Ascending aorta (tissue), 2 donors: ENCODE results near the gene DOCK3. TPM values are rescaled to one million over a fixed set of nuclear protein-coding genes. Genes with fewer than 3 reads are reported as not detected.

Source experiments
- DNase-seq, 2 donors: peaks; one replicate each; pipeline ENCODE4 v3.0.0-alpha.2; 2019; ENCODE audit warnings: low spot score in 2 of 2
- H3K27ac ChIP-seq, 2 donors: fragments of 200-600 bp; sonication (generic); one replicate each; pipeline ENCODE4 v1.5.1; 2016 to 2017; ENCODE audit warnings: mild to moderate bottlenecking in 1 of 2
- H3K27me3 ChIP-seq: fragments of 200-600 bp; sonication (generic); one replicate; pipeline ENCODE4 v1.5.1; 2017
- H3K36me3 ChIP-seq, 2 donors: fragments of 200-600 bp; sonication (generic); one replicate each; pipeline ENCODE4 v1.5.1; 2016
- H3K4me1 ChIP-seq, 2 donors: fragments of 200-600 bp; sonication (generic); one replicate each; pipeline ENCODE4 v1.5.1; 2016 to 2017; ENCODE audit warnings: mild to moderate bottlenecking in 1 of 2
- H3K4me3 ChIP-seq, 2 donors: fragments of 200-600 bp; sonication (generic); one replicate each; pipeline ENCODE4 v1.5.1; 2016 to 2017; ENCODE audit warnings: mild to moderate bottlenecking in 1 of 2
- H3K9me3 ChIP-seq, 2 donors: fragments of 200-600 bp; sonication (generic); one replicate each; pipeline ENCODE4 v1.5.1; 2016
- intact Hi-C: fragments of 100-400 bp; cut with DNase I; formaldehyde crosslinking; loops from one replicate; pipeline ENCODE4 v1.15.1; 2023
- total RNA-seq: library from RNA; depleted of rRNA; stranded (reverse); fragments of >200 nt; gene quantifications from one replicate; pipeline ENCODE4 v1.1.0, GENCODE V29; 2016
- TF ChIP-seq, protein P1 (sequence below), 3 experiments: fragments of 200-600 bp in 2 of 3; fragments of 450-650 bp in 1 of 3; sonication (generic) in 2 of 3; IDR thresholded peaks; one replicate each; pipeline ENCODE4 v1.5.1; 2016 to 2019; ENCODE audit warnings: antibody characterized with exemption in 3 of 3, mild to moderate bottlenecking in 1 of 3, moderate library complexity in 1 of 3

The DOCK3 gene
- total RNA-seq, 1 donor from 2014 or later, result 3.9 TPM

DNA sequence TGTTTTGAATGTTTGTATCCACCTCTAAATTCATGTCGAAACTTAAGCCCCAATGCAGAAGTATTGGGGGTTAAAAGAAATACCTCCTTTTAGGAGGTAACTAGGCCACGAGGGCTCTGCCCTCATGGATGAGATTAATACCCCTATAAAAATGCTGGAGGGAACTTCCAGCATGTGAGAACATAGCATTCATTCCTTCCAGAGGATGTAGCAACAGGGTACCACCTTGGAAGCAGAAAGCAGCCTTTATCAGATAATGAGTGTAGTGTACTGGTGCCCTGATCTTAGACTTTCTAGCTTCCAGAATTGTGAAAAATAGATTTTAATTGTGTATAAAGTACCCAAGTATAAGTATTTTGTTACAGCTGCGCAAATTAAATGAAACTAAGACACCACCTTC lies 356.9 kb downstream of the DOCK3 start:
- Histone ChIP-seq H3K4me1 (no peaks in the 10 kb centered on the region), H3K27me3 (no peaks in the 10 kb centered on the region), H3K27ac (no peak overlapping the region), H3K9me3 (no peaks in the 10 kb centered on the region), H3K36me3 (no peaks in the 10 kb centered on the region), H3K4me3 (no peak overlapping the region)
- TF ChIP-seq, protein P1, sequence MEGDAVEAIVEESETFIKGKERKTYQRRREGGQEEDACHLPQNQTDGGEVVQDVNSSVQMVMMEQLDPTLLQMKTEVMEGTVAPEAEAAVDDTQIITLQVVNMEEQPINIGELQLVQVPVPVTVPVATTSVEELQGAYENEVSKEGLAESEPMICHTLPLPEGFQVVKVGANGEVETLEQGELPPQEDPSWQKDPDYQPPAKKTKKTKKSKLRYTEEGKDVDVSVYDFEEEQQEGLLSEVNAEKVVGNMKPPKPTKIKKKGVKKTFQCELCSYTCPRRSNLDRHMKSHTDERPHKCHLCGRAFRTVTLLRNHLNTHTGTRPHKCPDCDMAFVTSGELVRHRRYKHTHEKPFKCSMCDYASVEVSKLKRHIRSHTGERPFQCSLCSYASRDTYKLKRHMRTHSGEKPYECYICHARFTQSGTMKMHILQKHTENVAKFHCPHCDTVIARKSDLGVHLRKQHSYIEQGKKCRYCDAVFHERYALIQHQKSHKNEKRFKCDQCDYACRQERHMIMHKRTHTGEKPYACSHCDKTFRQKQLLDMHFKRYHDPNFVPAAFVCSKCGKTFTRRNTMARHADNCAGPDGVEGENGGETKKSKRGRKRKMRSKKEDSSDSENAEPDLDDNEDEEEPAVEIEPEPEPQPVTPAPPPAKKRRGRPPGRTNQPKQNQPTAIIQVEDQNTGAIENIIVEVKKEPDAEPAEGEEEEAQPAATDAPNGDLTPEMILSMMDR (IDR thresholded peaks at IDR 0.05), result no peak
- intact Hi-C loops, result no loop called here
- no peak for DNase-seq

DNA sequence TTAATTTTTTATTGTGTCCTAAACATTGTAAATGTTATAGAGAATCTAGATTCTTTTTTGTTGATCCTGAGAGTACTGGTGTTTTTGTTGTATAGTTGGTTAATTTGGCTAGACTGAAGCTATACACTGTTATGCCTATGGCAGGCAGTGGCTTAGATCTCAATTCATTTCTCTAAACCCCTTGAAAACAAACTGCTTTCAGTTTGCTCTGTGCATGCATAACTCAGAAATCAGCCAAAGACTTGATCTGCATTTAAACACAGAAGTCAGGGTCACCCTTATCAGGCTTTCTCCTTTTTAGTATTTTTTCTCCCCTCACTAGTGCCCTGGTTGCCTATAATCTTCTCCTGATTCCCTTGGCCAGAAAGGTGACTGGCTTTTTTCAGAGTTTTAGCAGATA lies 360.9 kb downstream of the DOCK3 start:
- intact Hi-C loops, result no loop called here
- no peak overlapping the region for H3K27ac ChIP-seq
- no peak overlapping the region for H3K4me3 ChIP-seq
- TF ChIP-seq, protein P1 (IDR thresholded peaks at IDR 0.05), result no peak
- no peaks in the 10 kb centered on the region for H3K4me1 ChIP-seq
- no peak for DNase-seq
- H3K9me3 ChIP-seq, result no peaks in the 10 kb centered on the region
- H3K27me3 ChIP-seq, result no peaks in the 10 kb centered on the region
- H3K36me3 ChIP-seq, result no peaks in the 10 kb centered on the region

DNA sequence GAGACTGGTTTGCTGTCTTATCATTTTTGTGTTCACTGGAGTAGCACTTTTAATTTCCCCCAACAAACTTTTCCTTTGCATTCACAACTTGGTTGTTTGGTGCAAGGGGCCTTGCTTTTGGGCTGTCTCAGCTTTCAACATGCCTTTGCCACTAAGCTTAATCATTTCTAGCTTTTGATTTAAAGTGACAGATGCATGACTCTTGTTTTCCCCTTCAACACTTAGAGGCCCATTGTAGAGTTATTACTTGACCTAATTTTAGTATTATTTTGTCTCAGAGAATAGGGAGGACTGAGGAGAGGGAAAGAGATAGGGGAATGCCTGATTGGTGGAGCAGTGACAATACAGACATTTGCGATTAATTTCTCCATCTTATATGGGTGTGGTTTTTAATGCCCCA lies 370.3 kb downstream of the DOCK3 start:
- H3K27me3 ChIP-seq, result no peaks in the 10 kb centered on the region
- TF ChIP-seq, protein P1 (IDR thresholded peaks at IDR 0.05), result no peak
- no peaks in the 10 kb centered on the region for H3K36me3 ChIP-seq

DNA sequence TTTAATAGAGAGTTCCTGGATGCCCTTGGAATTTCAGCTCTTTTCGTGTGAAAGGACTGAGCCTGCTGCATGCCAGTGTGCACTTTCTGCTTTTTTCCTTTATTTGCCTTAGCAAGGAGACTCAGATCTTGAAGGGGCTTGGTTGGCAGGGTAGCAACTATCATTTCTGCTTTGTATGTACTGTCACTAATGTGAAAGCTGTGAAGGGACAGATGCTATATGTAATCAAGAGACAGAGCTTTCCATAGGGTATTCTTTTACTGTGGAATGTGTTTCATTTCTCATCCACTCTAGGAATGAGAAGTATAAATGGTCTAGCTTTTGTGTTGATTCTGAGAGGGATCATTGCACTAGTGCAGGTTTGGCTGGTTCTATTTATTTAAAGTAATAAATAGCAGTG lies 377.8 kb downstream of the DOCK3 start:
- H3K36me3 ChIP-seq, result no peaks in the 10 kb centered on the region
- H3K4me1 ChIP-seq, result no peaks in the 10 kb centered on the region
- intact Hi-C loops, result no loop called here
- no peaks in the 10 kb centered on the region for H3K9me3 ChIP-seq
- no peak for DNase-seq
- no peak overlapping the region for H3K4me3 ChIP-seq
- no peak overlapping the region for H3K27ac ChIP-seq
- TF ChIP-seq, protein P1 (IDR thresholded peaks at IDR 0.05), result no peak
- no peaks in the 10 kb centered on the region for H3K27me3 ChIP-seq

More for the DNA sequence above, 370.3 kb downstream of the DOCK3 start:
- no peak overlapping the region for H3K27ac ChIP-seq
- H3K4me1 ChIP-seq, result no peaks in the 10 kb centered on the region
- H3K9me3 ChIP-seq, result no peaks in the 10 kb centered on the region
- intact Hi-C loops, result no loop called here
- no peak overlapping the region for H3K4me3 ChIP-seq
- no peak for DNase-seq

DNA sequence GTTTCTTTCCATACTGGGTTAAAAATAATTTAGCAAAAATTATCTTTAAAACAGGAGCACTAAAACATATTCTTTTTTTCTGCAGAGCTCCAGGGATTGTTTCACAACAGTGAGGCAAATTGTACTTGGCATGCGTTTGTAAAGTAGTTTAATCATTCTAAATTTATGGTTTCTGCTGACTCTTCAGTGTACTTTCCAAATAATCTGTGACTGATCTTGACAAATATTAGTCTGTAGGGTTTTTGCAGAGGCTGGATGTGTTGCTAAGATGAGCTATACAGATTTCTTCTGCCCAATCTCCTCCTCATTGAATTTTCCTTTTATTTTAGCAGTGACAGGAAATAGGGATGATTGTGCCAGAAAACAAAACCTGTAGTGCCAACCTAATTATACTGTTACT lies 382.4 kb downstream of the DOCK3 start:
- Histone ChIP-seq H3K27me3 (no peaks in the 10 kb centered on the region), H3K4me3 (no peak overlapping the region), H3K9me3 (no peaks in the 10 kb centered on the region), H3K27ac (no peak overlapping the region), H3K4me1 (no peaks in the 10 kb centered on the region), H3K36me3 (no peaks in the 10 kb centered on the region)
- intact Hi-C loops, result no loop called here
- TF ChIP-seq, protein P1 (IDR thresholded peaks at IDR 0.05), result no peak
- DNase-seq, result no peak

DNA sequence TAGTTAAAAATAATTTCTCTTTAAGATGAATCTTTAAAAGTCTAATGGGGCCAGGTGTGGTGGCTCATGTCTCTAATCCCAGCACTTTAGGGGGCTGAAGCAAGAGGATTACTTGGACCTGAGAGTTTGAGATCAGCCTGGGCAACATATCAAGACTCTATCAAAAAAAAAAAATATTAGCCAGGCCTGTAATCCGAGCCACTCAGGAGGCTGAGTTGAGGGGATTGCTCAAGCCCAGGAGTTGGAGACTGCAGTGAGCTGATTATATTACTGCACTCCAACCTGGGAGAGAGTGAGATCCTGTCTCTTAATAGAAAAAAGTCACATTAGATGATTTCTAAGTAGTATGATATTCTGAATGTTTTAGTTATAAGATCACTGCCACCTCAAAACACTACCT lies 388.3 kb downstream of the DOCK3 start:
- Histone ChIP-seq H3K4me3 (no peak overlapping the region), H3K36me3 (no peaks in the 10 kb centered on the region), H3K27ac (no peak overlapping the region), H3K9me3 (no peaks in the 10 kb centered on the region), H3K4me1 (no peaks in the 10 kb centered on the region), H3K27me3 (no peaks in the 10 kb centered on the region)
- TF ChIP-seq, protein P1 (IDR thresholded peaks at IDR 0.05), result no peak
- intact Hi-C loops, result no loop called here
- no peak for DNase-seq
